Dendritic cell treated with granulocyte-macrophage colony-stimulating factor and Interleukin-4, amounts not matched to agents 40 ng/mL and 50 ng/mL, for 4 days (primary cell): ENCODE measurements around the gene PDE6B.
"Not testable (repeated sequence)": the region's sequence is repeated elsewhere in the genome, so short reads cannot be mapped to it uniquely, and the experiment has no call there.

Source experiments
- H3K27ac Mint-ChIP-seq: one replicate; pipeline ENCODE4 v1.8.0; 2022; ENCODE audit warnings: mild to moderate bottlenecking, mixed read lengths
- H3K27me3 Mint-ChIP-seq: one replicate; pipeline ENCODE4 v1.8.0; 2022; ENCODE audit warnings: mild to moderate bottlenecking, mixed read lengths
- H3K36me3 Mint-ChIP-seq: one replicate; pipeline ENCODE4 v1.8.0; 2022; ENCODE audit warnings: low read depth, mixed read lengths
- H3K4me1 Mint-ChIP-seq: one replicate; pipeline ENCODE4 v1.8.0; 2022; ENCODE audit warnings: low read depth, mixed read lengths
- H3K4me3 Mint-ChIP-seq: one replicate; pipeline ENCODE4 v1.8.0; 2022; ENCODE audit warnings: mild to moderate bottlenecking, moderate library complexity, mixed read lengths
- H3K9me3 Mint-ChIP-seq: one replicate; pipeline ENCODE4 v1.8.0; 2022; ENCODE audit warnings: mixed read lengths
- intact Hi-C: fragments of 100-400 bp; cut with micrococcal nuclease; formaldehyde crosslinking; loops from one replicate; pipeline ENCODE4 v1.15.0; 2022

The PDE6B gene

DNA sequence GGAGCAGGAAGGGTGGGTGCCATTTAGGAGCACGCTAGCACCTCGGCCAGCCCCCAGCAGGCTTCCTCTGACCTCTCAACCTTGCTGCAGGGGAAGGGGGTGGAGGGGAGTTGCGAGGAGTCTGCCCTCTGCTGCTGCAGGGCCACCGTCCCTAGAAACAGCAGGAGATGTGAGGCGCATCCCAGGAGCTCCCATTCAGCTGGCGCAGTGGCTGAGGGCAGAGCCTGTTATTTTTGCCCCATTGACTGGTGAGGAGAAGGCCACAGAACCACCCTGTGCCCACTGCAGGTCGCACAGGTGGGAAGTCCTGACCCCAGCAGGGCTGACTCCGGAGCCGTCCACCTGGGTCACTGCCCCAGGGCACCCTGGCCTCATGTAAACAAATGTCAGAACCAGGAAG is 8.0 kb downstream of the PDE6B start:
- intact Hi-C loops = no loop called here
- Mint-ChIP-seq H3K27ac (no peak overlapping the region), H3K36me3 (no peaks in the 10 kb centered on the region), H3K27me3 (peaks cover 10% of the 10 kb centered on the region), H3K4me1 (no peaks in the 10 kb centered on the region), H3K9me3 (peaks cover 29% of the 10 kb centered on the region), H3K4me3 (no peak overlapping the region)

DNA sequence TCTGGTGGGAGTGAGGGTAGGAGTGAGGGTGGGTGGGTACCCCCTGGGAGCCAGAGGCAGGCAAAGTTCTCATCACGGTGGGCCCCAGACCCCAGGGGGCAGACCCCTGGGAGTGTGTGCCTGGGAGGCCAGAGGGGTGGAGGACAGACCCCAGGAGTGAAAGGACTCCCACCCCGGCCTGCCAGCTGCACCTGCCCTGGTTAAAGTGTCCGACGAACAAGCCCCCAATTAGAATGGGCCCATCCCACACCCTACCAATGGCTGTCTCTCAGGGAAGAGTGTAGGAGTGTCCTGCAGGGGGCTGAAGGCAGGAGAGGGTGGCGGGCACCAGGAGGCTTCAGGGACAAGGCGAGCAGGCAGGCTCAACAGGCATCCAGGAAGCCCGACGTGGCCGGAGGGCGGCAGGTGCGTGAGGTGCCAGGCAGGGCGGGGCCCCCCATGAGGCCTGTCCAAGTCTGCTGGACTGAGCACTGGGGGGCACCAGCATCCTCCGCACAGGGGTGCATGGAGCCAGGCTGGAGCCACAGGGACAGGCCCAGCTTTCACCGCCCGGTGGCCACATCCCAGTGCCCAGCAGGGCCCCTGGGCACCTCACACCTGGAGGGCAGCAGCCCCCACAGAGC is 8.7 kb downstream of the PDE6B start:
- intact Hi-C loops = no loop called here
- Mint-ChIP-seq H3K4me3 (no peak overlapping the region), H3K27me3 (peaks cover 12% of the 10 kb centered on the region), H3K4me1 (no peaks in the 10 kb centered on the region), H3K27ac (no peak overlapping the region), H3K9me3 (peaks cover 29% of the 10 kb centered on the region), H3K36me3 (no peaks in the 10 kb centered on the region)

DNA sequence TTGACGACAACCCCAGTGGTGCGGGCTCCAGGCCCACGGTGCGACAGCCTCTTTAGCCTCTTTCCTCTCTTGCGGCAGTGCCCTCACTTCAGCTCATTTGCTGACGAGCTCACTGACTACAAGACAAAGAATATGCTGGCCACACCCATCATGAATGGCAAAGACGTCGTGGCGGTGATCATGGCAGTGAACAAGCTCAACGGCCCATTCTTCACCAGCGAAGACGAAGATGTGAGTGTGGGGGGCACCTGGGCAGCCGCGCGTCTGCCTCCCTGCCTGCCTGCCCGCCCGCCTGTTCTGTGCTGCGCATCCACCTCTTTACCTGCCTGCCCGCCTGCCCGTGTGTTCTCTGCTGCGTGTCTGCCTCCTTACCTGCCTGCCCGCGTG is 9.2 kb downstream of the PDE6B start:
- no peak overlapping the region for H3K4me3 Mint-ChIP-seq
- no peak overlapping the region for H3K27ac Mint-ChIP-seq
- intact Hi-C loops = no loop called here
- H3K36me3 Mint-ChIP-seq = no peaks in the 10 kb centered on the region
- H3K4me1 Mint-ChIP-seq = no peaks in the 10 kb centered on the region
- H3K27me3 Mint-ChIP-seq = peaks cover 14% of the 10 kb centered on the region
- peaks cover 29% of the 10 kb centered on the region for H3K9me3 Mint-ChIP-seq

DNA sequence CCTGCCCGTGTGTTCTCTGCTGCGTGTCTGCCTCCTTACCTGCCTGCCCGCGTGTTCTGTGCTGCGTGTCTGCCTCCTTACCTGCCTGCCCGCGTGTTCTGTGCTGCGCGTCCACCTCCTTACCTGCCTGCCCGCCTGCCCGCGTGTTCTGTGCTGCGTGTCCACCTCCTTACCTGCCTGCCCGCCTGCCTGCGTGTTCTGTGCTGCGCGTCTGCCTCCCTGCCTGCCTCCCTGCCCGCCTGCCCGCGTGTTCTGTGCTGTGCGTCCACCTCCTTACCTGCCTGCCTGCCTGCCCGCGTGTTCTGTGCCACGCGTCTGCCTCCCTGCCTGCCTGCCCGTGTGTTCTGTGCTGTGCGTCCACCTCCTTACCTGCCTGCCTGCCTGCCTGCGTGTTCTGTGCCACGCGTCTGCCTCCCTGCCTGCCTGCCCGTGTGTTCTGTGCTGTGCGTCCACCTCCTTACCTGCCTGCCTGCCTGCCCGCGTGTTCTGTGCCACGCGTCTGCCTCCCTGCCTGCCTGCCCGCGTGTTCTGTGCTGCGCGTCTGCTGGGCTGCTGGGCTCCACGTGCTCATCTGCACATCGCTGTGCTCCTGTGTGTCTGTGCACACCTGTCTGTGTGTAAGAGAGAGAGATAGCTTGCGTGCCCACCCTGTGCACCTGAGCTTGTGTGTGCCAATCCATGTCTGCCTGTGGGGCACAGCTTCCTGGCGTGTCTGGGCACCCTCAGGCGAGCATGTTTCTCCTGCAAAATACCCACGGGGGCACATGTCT is 9.9 kb downstream of the PDE6B start:
- H3K4me3 Mint-ChIP-seq, H3K4me1 Mint-ChIP-seq, H3K27ac Mint-ChIP-seq, H3K36me3 Mint-ChIP-seq, intact Hi-C loops: not testable (repeated sequence)
- peaks cover 13% of the 10 kb centered on the region for H3K27me3 Mint-ChIP-seq
- peaks cover 29% of the 10 kb centered on the region for H3K9me3 Mint-ChIP-seq

DNA sequence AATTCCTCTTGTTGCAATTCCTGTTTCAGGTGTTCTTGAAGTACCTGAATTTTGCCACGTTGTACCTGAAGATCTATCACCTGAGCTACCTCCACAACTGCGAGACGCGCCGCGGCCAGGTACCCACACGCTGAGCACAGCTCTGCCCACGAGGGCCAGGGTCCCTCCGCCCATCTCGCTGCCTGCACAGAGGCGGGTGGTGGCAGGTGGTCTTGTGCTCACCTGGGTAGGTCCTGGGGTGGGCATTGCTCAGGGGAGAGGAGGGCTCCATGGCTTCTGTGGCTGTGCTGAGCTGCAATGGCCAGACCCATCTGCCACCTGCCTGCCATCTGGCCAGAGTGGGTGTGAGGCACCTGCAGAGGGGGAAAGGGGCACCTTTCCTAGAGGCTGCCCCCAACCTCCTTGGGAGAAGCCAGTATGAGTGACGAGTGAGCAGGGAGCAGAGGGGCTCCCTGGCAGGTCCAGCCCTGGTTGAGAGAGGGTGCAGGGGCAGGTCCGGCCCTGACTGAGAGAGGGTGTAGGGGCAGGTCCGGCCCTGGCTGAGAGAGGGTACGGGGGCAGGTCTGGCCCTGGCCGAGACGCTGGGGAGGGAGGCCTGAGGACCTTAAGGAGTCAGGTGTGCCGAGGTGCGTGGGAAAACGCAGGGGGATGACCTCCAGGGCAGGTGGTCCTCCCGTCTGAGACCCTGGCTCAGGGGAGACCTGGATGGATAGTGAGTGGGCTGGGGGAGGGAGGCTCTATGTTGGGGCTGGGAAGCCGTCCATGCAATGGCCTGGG is 10.7 kb downstream of the PDE6B start:
- Mint-ChIP-seq H3K27ac (no peak overlapping the region), H3K36me3 (no peaks in the 10 kb centered on the region), H3K27me3 (peaks cover 13% of the 10 kb centered on the region), H3K4me3 (no peak overlapping the region), H3K4me1 (no peaks in the 10 kb centered on the region), H3K9me3 (peaks cover 34% of the 10 kb centered on the region)
- intact Hi-C loops = no loop called here

DNA sequence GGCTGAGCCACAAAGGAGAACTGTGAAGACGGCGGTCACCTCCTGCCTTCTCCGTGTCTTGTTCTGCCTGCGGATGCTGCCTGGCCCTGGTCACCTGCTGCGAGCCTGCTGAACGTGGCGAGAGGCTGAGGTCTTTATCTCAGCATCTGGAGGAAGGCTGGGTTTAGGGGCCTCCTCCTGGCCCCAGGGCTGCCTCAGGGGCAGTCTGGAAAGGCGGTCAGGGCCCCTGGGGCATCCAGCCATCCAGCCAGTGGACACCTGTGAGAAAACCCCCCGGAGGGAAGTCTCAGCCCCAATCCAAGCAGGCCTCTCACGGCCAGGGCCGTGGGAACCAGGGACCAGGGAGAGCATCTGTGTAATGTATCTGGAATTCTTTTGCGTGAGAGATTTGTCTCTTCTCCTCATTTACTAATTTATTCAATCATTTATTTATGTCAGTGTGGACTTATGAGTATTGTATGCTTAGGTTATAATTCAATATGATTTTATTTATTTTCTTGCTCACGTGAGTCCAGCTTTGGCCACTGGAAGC is 11.3 kb downstream of the PDE6B start:
- H3K4me3 Mint-ChIP-seq = no peak overlapping the region
- no peaks in the 10 kb centered on the region for H3K4me1 Mint-ChIP-seq
- H3K9me3 Mint-ChIP-seq = peaks cover 27% of the 10 kb centered on the region
- no peaks in the 10 kb centered on the region for H3K36me3 Mint-ChIP-seq
- no peak overlapping the region for H3K27ac Mint-ChIP-seq
- intact Hi-C loops = no loop called here
- peaks cover 13% of the 10 kb centered on the region for H3K27me3 Mint-ChIP-seq

DNA sequence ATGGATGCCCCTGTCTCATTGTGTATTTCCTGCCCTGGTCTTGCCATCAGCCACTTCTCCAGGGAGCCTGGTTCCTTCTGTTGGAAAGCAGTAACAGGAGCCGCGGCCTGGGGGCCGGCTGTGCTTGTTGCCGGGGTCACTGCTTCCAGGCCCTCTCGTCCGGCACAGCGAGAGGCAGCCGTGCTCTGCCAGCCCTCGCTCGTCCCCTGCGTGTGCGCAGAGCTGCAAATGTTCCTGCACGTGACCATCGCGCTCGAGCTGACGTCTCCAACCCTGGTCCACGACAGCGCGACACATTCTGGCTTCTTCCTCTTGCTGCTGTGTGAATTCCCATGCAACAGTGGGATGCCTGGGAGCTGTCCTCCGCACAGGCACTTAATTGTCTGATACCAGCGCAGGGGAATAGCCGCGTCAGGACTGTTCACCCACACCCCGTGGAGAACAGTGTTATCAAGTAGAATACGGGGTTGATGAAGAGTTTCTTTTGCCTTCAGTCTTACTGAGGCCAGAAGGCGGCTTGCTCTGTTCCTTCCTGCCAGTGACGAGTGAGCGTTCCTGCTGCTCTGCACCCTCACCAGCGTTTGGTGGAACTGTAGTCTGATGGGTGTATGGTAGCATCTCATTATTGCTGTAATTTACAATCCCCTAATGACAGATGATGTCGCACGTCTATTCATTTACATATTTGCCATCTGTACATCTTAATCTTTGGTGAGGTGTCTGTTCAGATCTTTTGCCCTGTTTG is 12.3 kb downstream of the PDE6B start:
- H3K27me3 Mint-ChIP-seq = peaks cover 13% of the 10 kb centered on the region
- intact Hi-C loops = no loop called here
- H3K27ac Mint-ChIP-seq = no peak overlapping the region
- H3K4me1 Mint-ChIP-seq = no peaks in the 10 kb centered on the region
- peaks cover 17% of the 10 kb centered on the region for H3K9me3 Mint-ChIP-seq
- no peaks in the 10 kb centered on the region for H3K36me3 Mint-ChIP-seq
- H3K4me3 Mint-ChIP-seq = no peak overlapping the region

DNA sequence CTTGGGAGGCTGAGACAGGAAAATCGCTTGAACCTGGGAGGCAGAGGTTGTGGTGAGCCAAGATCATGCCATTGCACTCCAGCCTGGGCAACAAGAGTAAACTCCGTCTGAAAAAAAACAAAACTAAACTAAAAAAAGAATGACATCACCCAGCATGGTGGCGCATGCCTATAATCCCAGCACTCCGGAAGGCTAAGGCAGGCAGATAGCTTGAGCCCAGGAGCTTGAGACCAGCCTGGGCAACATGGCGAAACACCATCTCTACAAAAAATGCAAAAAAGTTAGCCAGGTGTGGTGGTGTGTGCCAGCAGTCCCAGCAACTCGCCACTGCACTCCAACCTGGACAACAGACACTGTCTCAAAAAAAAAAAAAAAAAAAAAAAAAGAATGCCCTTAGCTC is 17.0 kb downstream of the PDE6B start:
- H3K9me3 Mint-ChIP-seq = peaks cover 19% of the 10 kb centered on the region
- H3K27ac Mint-ChIP-seq, H3K36me3 Mint-ChIP-seq, H3K4me3 Mint-ChIP-seq, intact Hi-C loops, H3K4me1 Mint-ChIP-seq: not testable (repeated sequence)
- H3K27me3 Mint-ChIP-seq = peaks cover 32% of the 10 kb centered on the region

DNA sequence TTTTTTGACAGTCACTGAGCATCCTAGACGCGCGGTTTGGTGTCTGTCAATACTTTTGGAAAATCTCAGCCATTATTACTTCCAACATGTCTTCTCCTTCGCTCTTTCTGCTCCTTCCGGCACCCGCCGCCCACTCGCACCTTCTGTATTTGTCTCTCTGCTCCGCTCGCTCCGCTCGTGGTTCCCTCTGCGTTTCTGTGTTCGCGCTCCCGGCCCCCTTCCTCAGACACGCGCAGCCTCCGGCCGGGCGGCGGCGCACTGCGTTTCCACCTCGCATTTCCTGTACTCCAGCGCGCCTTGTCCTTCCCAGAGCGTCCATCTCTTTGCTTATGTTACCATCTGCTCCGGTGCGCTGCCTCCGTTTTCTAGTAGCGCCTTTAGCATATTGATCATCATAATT is 21.1 kb downstream of the PDE6B start:
- peaks cover 46% of the 10 kb centered on the region for H3K27me3 Mint-ChIP-seq
- H3K9me3 Mint-ChIP-seq = peaks cover 12% of the 10 kb centered on the region
- no peaks in the 10 kb centered on the region for H3K36me3 Mint-ChIP-seq
- H3K4me1 Mint-ChIP-seq = no peaks in the 10 kb centered on the region
- H3K27ac Mint-ChIP-seq = peak overlapping the region; percentile 0
- intact Hi-C loops = no loop called here
- peak overlapping the region; percentile 57 for H3K4me3 Mint-ChIP-seq

DNA sequence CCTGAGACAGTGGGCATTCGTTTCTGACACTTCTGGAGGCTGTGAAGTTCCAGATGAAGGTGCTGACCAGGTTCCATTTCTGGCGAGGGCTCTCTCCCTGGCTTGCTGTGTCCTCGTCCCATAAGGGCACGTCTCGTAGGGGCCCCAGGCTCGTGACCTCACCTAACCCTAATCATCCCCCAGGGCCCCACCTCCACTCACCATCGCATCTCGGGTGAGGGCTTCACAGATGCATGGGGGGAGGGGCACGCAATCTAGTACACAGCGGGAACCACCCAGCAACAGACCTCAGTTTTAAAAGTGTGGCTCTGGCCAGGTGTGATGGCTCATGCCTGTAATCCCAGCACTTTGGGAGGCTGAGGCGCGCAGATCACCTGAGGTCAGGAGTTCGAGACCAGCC is 22.1 kb downstream of the PDE6B start:
- intact Hi-C loops = no loop called here
- no peaks in the 10 kb centered on the region for H3K36me3 Mint-ChIP-seq
- no peak overlapping the region for H3K27ac Mint-ChIP-seq
- H3K4me1 Mint-ChIP-seq = no peaks in the 10 kb centered on the region
- H3K4me3 Mint-ChIP-seq = no peak overlapping the region
- peaks cover 12% of the 10 kb centered on the region for H3K9me3 Mint-ChIP-seq
- peaks cover 54% of the 10 kb centered on the region for H3K27me3 Mint-ChIP-seq

DNA sequence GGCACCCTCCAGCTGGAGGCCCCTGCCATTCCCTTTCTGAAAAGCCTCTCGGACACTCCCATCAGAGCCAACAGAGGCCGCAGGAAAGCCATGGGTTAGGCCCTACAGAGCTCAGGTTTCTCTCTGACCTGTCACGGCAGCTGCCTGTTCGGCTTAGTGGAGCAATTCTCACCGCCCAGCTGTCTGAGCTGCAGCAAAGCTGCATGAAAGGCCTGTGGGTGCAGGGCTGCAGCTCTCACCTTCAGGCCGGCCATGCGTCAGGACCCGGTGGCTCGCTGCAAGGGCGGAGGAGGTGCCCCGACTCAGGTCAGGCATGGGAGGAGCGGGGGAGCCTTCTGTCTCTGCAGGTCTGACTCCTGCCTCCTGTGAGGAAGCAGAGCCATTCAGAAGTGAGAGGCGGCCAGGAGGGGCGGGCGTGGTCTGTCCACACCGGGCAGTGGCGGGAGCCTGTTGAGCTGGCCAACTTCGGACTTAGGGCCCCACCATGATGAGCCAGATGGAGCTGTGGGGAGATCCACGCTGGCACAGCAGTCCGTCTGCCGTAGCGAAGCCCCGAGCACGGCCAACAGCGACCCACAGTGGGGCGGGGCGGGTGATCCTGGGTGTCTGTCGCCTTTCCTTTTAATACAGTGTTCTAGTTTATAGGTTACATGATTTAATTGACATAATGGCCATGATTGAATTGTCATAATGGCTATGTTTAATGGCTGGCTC is 23.4 kb downstream of the PDE6B start:
- H3K27ac Mint-ChIP-seq = no peak overlapping the region
- intact Hi-C loops = no loop called here
- H3K27me3 Mint-ChIP-seq = peaks cover 55% of the 10 kb centered on the region
- no peaks in the 10 kb centered on the region for H3K36me3 Mint-ChIP-seq
- H3K4me3 Mint-ChIP-seq = no peak overlapping the region
- H3K4me1 Mint-ChIP-seq = no peaks in the 10 kb centered on the region
- H3K9me3 Mint-ChIP-seq = peaks cover 12% of the 10 kb centered on the region

DNA sequence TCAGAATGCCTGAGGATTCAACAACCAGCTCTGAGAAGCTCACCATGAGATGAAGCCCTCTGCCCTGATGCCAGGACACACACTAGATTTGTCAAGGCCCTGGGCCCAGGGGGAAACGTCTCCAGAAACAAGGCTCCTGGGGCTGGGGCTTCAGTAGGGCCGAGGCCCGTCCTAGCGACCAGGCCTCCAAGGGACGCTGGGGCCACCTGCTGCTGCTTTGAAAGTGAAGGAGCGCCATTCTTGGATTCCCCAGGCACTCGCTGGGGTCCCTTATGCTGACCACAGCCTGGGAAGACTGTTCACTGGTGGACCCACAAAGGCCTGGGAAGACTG is 23.9 kb downstream of the PDE6B start:
- no peak overlapping the region for H3K27ac Mint-ChIP-seq
- intact Hi-C loops = no loop called here
- H3K27me3 Mint-ChIP-seq = peaks cover 53% of the 10 kb centered on the region
- H3K36me3 Mint-ChIP-seq = no peaks in the 10 kb centered on the region
- no peaks in the 10 kb centered on the region for H3K4me1 Mint-ChIP-seq
- H3K9me3 Mint-ChIP-seq = peaks cover 12% of the 10 kb centered on the region
- no peak overlapping the region for H3K4me3 Mint-ChIP-seq

DNA sequence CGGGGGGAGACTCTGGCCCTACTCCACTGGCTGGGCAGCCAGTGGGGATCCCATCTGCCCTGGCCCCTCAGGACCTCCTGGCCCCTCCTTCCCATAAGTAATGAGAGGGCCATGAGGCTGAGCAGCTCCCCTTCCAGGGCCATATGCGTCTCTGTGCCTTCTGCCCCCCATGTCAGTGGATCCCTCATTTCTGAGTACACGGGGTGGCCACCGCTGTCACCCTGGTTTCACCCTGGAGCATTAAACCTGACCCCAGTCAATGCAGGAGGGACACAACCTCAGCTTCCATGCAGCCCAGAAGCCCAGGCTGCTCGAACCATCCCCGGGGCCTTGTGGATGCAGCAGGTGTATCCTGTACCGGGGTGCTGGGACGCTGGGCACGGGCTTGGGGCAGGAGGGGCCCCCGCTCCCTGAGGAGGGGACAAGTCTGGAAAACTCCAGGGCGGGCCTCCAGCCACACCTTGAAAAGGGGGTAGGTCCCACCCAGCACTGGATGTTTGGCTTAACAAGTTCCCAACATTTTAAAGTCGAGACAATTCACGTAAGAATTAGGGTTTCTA is 24.5 kb downstream of the PDE6B start:
- no peak overlapping the region for H3K27ac Mint-ChIP-seq
- H3K27me3 Mint-ChIP-seq = peaks cover 48% of the 10 kb centered on the region

More for the DNA sequence above, 24.5 kb downstream of the PDE6B start:
- no peak overlapping the region for H3K4me3 Mint-ChIP-seq
- H3K9me3 Mint-ChIP-seq = peaks cover 12% of the 10 kb centered on the region
- no peaks in the 10 kb centered on the region for H3K4me1 Mint-ChIP-seq
- intact Hi-C loops = no loop called here
- H3K36me3 Mint-ChIP-seq = no peaks in the 10 kb centered on the region
